Caki2 (cell line): Measurements from ENCODE around the gene ANKRD12. TPM values are rescaled to one million over a fixed set of nuclear protein-coding genes. Genes with fewer than 3 reads are reported as not detected.

Source experiments
- DNase-seq: peaks from one replicate; pipeline ENCODE4 v3.0.0-alpha.2; 2015; ENCODE audit warnings: low read depth
- in situ Hi-C: cut with HindIII; loops from 2 replicates; pipeline ENCODE4 v1.10.0; 2016; ENCODE audit warnings: low sequenced_read_pairs, low pct_unique_long_range_greater_than_20kb, mixed read lengths
- total RNA-seq: library from RNA; depleted of rRNA; stranded (reverse); fragments of >200 nt; shearing (Covaris generic); gene quantifications from 2 replicates; pipeline ENCODE4 v1.2.3, GENCODE V29; 2014; ENCODE audit warnings: low replicate concordance

ANKRD12 gene
- total RNA-seq, 1 experiment from 2014 or later, result 9.1 TPM

DNA sequence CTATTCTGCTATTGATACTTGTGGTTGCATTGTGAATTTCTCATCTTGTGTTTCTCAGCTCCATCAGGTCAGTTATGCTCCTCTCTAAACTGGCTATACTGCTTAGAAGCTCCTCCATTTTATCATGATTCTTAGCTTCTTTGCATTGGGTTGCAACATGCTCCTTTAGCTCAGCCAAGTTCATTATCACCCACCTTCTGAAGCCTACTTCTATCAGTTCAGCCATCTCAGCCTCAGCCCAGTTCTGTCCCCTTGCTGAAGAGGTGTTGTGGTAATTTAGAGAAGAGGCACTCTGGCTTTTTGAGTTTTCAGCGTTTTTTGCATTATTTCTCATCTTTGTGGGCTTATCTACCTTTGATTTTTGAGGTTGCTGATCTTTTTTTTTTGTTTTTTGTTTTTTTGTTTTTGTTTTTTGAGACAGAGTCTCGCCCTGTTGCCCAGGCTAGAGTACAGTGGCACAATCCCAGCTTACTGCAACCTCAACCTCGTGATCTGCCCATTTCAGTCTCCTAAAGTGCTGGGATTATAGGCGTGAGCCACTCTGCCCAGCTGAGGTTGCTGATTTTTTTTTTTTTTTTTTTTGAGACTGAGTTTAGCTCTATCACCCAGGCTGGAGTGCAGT lies 36.0 kb downstream of the ANKRD12 start:
- in situ Hi-C loops, result no loop called here
- DNase-seq, result no peak

DNA sequence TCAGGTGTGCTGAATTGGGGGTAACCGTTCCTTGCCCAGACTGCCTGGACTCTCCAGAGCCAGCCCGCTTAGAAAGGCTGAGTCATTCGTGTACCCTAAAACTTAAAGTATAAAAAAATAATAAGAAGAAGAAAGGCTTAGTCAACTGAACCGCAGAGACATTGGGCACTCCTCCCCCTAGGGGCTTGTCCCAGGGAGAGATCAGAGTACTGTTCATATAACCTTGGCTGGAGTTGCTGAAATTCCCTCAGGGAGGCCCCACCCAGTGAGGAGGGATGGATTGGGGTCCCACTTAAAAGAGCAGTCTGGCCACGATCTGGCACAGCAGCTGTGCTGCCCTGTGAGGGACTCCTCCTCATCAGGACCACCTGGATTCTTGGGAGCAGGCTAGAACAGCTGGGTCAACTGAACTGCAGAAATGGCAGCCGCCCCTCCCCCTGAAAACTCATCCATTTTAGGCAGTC lies 37.2 kb downstream of the ANKRD12 start:
- DNase-seq, result no peak
- in situ Hi-C loops, result no loop called here

DNA sequence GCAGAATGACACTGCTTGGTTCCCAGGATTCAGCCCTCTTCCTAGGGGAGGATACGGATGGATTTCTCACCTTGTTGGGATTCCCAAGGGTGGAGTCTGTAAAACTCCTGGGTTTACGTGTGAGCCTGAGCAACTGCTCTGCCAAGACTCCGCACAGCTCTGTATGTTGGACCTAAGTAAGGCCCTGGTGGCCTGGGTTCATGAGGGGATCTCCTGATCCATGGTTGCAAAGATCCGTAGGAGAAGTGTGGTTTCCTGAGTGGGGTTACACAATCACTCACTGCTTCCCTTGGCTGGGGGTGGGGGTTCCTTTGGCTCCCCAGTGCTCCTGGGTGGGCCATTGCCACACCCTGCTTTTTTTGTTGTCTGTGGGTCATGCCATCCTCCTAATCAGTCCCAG lies 37.7 kb downstream of the ANKRD12 start:
- in situ Hi-C loops, result no loop called here

DNA sequence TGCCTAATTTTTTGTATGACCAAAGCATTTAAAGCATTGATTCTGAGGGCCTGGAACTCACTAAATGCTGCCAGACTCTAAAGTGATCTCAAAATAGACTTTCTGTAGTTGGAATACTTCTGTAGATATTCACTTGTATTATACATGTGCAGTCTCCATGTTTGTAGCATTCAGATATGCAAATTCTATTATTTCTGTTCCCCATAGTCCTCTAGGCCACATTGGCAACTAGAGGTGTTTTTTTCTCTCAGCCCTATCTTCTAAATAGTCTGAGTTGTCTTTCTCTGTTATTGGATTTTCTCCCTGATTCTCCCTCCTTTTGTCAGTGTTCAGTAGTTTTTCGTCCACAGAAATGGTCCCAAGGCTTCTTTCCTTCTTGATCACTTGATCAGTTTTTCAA lies 38.5 kb downstream of the ANKRD12 start:
- no peak for DNase-seq
- in situ Hi-C loops, result no loop called here

More for the DNA sequence above, 37.7 kb downstream of the ANKRD12 start:
- DNase-seq, result no peak

DNA sequence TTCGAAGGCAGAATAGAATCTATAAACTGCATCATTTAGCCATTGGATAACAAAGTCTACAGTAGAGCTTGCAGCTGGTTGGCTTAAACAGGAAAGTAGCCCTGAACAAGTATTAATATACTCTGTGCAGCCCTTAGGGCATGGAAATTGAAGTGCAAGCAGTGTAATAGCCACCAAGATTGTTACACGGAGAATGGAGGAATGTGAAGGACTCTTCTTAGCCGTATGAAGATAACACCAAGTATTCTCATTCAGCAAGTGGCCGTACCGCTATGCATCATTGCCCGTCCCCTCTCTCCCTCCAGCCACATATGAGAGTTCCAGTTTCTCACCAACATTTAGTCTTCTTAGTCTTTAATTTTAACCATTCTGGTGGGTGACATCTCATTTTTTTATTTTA lies 40.5 kb downstream of the ANKRD12 start:
- in situ Hi-C loops, result no loop called here
- DNase-seq, result no peak

DNA sequence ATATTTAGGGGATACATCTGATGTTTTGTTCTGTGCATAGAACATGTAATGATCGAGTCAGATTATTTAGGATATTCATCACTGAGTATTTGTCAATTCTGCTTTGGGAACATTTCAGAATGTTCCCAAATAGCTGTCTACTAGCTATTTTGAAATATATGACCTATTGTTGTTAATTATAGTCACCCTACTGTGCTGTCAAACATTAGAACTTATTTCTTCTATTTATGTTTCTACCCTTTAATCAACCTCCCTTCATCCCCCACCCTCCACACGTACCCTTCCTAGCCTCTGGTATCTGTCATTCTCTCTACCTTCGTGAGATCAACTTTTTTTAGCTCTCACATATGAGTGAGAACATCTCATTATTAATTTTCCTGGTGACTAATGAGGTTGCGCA lies 40.9 kb downstream of the ANKRD12 start:
- DNase-seq, result no peak
- in situ Hi-C loops, result no loop called here

DNA sequence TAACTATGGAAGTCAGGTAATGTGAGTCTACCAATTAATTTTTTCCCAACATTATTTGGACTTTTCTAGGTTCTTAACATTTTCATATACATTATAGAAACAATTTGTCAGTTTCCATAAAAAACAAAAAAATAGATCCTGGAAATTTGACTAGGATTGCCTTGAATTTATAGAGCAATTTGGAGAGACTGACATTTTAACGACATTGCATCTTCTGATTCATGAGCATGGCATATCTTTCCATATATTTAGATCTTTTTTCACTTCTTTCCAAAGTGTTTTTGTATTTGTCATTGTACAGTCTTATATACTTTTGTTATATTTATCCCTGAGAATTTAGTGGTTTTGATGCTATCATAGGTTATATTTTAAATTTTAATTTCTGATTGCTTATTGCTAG lies 42.0 kb downstream of the ANKRD12 start:
- DNase-seq, result no peak
- in situ Hi-C loops, result no loop called here

DNA sequence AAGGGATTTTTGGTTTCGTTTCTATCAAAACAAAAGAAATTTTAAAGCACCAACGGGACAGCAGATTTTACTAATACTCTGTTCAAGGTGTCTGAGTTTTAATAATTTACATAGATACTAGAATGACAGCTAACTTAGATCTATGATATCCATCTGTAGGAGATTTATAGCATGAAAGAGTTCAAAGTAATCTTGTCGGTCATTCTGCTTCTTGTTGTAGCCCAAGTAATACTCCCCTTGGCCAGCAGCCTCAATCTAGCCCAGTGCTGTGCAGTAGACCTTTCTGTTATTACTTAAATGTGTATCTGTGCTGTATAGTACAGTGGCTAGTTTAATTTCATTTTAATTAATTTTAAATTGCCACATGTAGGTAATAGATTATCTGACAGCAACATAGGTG lies 44.7 kb downstream of the ANKRD12 start:
- in situ Hi-C loops, result no loop called here
- DNase-seq, result no peak

DNA sequence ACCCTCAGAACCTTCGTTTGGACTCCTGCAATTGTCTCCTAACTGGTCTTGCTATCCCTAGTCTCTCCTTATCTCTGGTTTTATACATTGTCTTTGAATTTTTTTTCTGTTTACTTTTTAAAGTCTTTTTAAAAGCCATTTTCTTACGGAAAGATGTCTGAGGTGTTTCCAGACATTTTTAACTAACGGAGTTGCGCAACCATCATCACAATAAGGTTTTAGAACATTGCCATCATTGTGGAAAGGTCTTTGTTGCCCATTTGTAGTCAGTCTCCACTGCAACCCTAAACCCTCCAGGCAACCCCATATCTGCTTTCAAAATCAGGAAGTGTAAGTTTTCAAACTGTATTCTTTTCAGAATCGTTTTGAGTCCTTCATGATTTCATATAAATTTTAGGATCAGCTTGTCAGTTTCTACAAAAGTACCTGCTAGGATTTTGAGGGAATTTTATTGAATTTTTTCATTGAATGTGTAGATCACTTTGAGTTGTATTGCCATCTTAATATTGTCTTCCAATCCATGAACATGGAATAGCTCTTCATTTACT lies 46.3 kb downstream of the ANKRD12 start:
- in situ Hi-C loops, result no loop called here
- no peak for DNase-seq

DNA sequence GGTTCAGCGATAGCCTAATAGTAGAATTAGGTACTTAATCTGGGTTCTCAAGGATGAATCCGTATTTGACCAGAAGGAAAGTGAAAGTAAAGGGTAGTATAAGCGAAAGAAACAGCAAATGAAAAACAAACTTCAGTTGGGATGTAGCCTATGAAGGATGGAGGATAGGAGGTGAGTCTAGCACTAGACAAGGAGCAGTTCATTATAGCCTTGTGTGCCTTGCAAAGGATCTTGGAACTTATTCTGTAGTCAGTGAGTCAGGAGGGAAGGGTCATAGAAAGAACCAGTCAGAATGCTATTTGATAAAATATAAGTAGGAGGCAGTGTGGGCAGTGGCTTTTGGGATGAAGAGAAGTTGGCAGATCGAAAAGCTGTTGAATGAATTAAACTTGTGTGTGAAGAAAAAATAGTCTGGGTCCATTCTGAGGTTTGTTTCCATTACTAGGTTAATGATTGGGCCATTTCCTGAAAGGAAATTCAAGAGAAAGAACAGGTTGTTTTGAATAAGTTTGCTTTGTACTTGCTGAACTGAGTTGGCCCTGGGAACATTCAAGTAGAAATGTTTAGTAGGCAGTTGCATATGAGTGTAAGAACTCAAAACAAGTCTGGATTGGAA lies 48.5 kb downstream of the ANKRD12 start:
- in situ Hi-C loops, result no loop called here

DNA sequence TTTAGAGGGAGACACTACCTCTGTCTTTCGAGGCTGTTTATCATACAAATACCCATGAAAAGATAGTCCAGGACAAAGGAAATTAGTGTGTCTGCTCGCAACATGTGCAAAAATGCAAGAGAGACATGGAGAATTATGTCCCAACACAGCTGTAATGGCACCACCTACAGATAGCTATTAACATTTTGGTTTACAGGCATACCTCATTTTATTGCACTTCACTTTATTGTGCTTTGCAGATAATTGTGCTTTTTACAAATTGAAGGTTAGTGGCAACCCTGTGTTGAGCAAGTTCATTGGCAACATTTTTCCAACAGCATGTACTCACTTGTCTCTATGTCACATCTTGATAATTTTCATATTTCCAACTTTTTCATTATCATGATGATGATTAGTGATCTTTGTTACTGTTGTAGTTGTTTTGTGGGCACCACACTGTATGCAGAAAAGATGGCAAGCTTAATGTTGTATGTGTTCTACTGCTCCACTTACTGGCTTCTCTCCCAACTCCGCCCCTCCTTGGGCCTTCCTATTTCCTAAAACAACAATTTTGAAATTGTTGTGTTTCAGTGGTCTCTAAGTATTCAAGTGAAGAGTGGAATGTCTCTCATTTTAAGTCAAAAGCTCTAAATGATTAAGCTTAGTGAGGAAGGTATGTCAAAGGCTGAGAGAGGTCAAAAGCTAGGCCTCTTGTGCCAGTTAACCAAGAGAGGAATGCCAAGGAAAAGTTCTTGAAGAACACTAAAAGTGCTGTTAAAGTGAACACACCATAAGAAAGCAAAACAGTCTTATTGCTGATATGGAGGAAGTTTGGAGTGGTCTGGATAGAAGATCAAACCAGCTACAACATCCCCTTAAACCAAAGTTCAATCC lies 52.0 kb downstream of the ANKRD12 start:
- DNase-seq, result no peak
- in situ Hi-C loops, result no loop called here

More for the DNA sequence above, 48.5 kb downstream of the ANKRD12 start:
- no peak for DNase-seq

DNA sequence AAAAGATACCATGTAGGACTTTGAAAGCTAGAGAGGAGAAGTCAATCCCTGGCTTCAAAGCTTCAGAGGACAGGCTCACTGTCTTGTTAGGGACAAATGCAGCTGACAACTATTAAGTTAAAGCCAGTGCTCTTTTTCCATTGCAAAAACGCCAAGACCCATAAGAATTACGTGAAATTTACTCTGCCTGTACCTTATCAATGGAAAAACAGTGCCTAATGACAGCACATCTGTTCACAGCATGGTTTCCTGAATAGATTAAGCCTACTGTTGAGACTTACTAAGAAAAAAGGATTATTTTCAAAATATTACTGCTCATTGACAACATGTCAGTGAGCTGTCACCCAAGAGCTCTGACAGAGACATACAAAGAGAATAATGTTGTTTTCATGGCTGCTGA lies 52.9 kb downstream of the ANKRD12 start:
- in situ Hi-C loops, result no loop called here

DNA sequence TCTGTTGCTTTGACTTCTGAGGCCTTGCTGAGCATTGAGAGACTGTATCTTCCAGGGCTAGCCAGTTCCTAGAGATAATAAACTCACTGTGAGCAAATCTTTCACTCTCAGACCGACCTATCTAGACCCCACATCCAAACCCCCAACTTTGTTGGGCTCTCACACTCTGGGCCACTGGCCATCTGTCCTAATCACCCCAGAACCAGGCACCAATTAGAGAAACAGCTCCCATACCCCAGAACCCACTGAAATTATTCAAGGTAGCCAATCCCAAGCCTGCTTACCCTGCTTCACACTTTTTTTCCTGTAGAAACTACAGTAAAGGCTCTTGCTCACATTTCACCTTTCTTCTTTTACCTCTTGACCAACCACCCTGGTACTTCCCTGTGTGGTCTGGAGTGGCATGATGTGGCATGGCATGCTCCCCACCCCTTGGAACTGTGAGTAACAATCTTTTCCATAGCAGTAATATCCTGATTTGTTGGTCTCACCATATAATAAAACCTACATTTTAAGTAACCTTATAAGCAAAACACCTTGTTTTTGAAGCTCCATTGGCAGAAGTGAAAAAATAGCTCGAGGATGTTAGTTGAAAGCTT lies 55.2 kb downstream of the ANKRD12 start:
- no peak for DNase-seq
- in situ Hi-C loops, result no loop called here

More for the DNA sequence above, 52.9 kb downstream of the ANKRD12 start:
- DNase-seq, result no peak

DNA sequence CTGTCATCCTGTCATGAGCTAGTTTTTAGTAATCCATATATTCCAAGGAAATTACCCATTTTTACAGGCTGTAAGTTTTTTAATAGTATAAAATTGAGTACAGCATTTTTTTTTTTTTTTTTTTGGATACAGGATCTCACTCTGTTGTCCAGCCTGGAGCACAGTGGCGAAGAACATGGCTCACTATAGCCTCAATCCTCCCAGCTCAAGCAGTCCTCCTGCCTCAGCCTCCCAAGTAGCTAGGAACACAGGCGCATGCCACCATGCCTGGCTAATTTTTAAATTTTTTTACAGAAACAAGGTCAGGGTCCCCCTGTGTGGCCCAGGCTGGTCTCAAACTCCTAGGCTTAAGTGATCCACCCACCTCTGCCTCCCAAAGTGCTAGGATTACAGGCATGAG lies 56.5 kb downstream of the ANKRD12 start:
- in situ Hi-C loops, result no loop called here
- DNase-seq, result no peak

DNA sequence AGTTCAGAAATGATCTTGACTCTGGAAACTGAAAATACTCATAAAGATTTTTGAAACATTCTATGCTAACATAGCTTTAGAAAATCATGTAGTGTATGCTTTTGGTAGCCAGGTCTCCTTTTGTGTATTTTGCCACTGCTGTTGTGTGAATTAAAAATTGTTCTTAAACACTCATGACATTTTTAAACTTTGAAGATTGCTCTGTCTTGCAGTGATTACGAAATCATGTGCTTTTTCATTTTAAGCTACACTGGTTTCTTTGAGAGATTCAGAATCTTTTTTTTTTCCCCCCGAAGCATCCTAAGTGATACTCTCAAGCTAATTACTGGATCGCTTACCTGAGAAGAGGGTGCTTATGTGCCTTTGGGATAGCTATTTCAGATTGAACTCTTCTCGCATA lies 60.0 kb downstream of the ANKRD12 start:
- in situ Hi-C loops, result no loop called here
- DNase-seq, result no peak

DNA sequence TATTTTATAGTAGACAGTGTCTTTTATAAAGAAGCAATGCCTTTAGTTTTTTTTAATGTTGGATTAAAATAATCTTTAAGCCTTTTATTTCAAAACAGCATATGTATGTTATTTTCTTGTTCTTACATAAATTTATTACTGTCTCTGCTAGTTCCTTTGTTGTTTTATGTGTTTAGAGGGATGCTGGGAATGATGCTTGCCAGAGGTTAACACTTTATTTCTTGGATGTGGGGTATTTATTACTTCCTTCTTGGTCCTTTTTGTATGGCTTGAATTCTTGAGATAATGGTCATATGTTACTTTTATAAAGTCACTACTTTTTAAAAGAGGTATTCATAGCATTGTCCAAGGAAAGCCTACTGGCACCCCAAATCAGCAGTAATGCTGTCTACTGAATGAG lies 63.1 kb downstream of the ANKRD12 start:
- no peak for DNase-seq
- in situ Hi-C loops, result no loop called here

DNA sequence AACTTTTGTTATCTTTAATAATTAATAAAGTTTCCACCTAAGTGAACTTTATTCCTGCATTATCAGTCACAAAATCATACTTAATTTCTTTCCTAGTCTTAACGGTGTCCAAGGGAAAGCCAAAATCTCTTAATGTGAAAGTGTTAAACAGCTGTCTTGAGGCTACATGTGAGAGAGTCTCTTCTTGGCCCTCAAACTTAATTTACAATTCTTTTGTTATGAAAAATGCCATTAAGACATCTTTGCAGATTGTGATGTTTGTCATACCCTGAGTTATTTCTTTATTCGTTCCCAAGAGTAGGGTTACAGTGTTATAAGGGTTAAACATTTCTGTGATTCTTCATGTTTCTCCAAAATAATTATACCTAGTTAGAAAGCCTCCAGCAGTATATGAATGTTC lies 64.6 kb downstream of the ANKRD12 start:
- no peak for DNase-seq
- in situ Hi-C loops, result no loop called here

DNA sequence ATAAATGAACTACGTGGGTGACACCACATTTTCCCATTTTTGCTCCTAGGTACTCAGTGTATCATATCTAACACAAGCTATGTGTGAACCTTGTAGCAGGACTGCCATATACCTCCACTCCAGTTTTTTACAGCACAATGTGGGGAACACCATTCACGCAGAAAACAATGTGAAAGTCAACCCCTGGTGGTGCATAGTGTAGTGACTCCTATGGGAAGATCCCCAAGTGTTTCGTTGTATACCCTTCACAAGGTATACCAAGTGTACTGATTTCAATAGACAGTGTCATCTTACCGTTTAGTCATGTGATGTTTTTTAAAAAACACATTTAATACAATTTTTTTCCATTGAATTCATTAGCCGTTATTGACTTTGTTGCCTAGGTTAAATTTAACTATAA lies 68.1 kb downstream of the ANKRD12 start:
- no peak for DNase-seq
- in situ Hi-C loops, result no loop called here

DNA sequence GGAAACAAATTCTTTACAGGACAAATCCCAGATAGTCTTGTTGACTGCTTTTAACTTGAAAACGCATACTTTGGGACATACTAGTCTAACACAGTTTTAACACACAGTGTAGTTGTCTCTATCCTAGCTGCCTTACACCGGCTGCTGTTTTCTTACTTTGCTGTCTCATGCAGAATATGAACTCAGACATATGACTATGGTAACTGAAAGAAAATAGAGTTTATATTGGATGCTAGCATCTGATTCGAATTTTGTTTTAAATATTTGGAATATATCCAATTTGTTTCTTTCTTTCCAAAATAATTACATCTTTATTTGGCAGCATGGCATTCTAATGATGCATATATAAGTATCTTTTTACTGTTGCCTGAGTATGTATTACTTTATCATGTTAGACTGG lies 69.8 kb downstream of the ANKRD12 start:
- in situ Hi-C loops, result no loop called here
- DNase-seq, result no peak
